GM18868 (cell line): Measurements from ENCODE around the gene LILRB5.
"Not testable (repeated sequence)": the region's sequence is repeated elsewhere in the genome, so short reads cannot be mapped to it uniquely, and the experiment has no call there.

Experiments used
- ATAC-seq: cut with Tn5 transposase; IDR thresholded peaks from one replicate; pipeline ENCODE4 v1.9.1; 2021; ENCODE audit warnings: mild to moderate bottlenecking, moderate library complexity; ENCODE audit not compliant: unreplicated experiment

The LILRB5 gene

GRCh38 chr19:54245936-54246335 lies 11.1 kb downstream of the LILRB5 start:
- no peak for ATAC-seq

GRCh38 chr19:54243809-54244208 lies 13.3 kb downstream of the LILRB5 start:
- not testable (repeated sequence) for ATAC-seq

GRCh38 chr19:54242646-54243045 lies 14.4 kb downstream of the LILRB5 start, which contains the start of gene LILRA6:
TSS of gene LILRA6 (minus strand) at chr19:54242790.
- ATAC-seq: not testable (repeated sequence)

GRCh38 chr19:54242234-54242633 lies 14.8 kb downstream of the LILRB5 start:
- ATAC-seq: not testable (repeated sequence)

- not testable (repeated sequence) for ATAC-seq
These were observed 16.4 kb downstream of the LILRB5 start for GRCh38 chr19:54240372-54241336.

GRCh38 chr19:54239491-54240371 lies 17.3 kb downstream of the LILRB5 start:
- not testable (repeated sequence) for ATAC-seq

GRCh38 chr19:54233941-54234340 lies 23.1 kb downstream of the LILRB5 start:
- ATAC-seq: no peak

- ATAC-seq: no peak
These were observed 25.8 kb downstream of the LILRB5 start for GRCh38 chr19:54231077-54231931.

- ATAC-seq: no peak
These were observed 27.0 kb downstream of the LILRB5 start for GRCh38 chr19:54230031-54230430.

- ATAC-seq: no peak
These were observed 27.9 kb downstream of the LILRB5 start for GRCh38 chr19:54229146-54229545.

- ATAC-seq: not testable (repeated sequence)
These were observed 32.5 kb downstream of the LILRB5 start for GRCh38 chr19:54224619-54225018.

GRCh38 chr19:54223937-54224281 lies 33.2 kb downstream of the LILRB5 start:
- ATAC-seq: not testable (repeated sequence)

- ATAC-seq: not testable (repeated sequence)
These were observed 33.7 kb downstream of the LILRB5 start for GRCh38 chr19:54223277-54223936.

- ATAC-seq: not testable (repeated sequence)
These were observed 34.4 kb downstream of the LILRB5 start, which contains the start of gene LILRB3 for GRCh38 chr19:54222474-54223276. TSS of gene LILRB3 (minus strand) at chr19:54223007. CDS start at chr19:54222976, 31 bp downstream.

GRCh38 chr19:54221947-54222346 lies 35.1 kb downstream of the LILRB5 start:
- not testable (repeated sequence) for ATAC-seq

- not testable (repeated sequence) for ATAC-seq
These were observed 37.4 kb downstream of the LILRB5 start for GRCh38 chr19:54219702-54220101.

GRCh38 chr19:54218960-54219661 lies 38.0 kb downstream of the LILRB5 start:
- no peak for ATAC-seq

GRCh38 chr19:54218259-54218658 lies 38.8 kb downstream of the LILRB5 start:
- no peak for ATAC-seq
